A549 treated with Hydrocortisone at 1 μM for 4 hours (cell line): ENCODE measurements around the gene EID3. TPM values are rescaled to one million over a fixed set of nuclear protein-coding genes. Genes with fewer than 3 reads are reported as not detected.

Experiments
- total RNA-seq: library from RNA; stranded (reverse); fragments of 200-300 nt; extraction: Qiagen RNA extraction; gene quantifications from 5 replicates; pipeline ENCODE4 v1.2.3, GENCODE V29; 2022

EID3 gene
- 5.5 to 8.8 TPM (median 6.1 TPM) in 5 replicates for total RNA-seq

GRCh38 chr12:104303538-104304151 is at the start of gene EID3:
Gene EID3 (plus strand): TSS chr12:104303739. CDS start chr12:104303935, 196 bp downstream.

Other genes starting within 250 kb of the EID3 start
- 4.6 to 5.8 TPM (median 5.1 TPM) in 5 replicates for gene HCFC2, start 239.2 kb upstream of the EID3 start, total RNA-seq
- gene NFYB, start 165.5 kb upstream of the EID3 start, total RNA-seq, result 22.9 to 28.3 TPM (median 25.2 TPM) in 5 replicates
- 693 to 1,035 TPM (median 750 TPM) in 5 replicates for gene TXNRD1, start 88.0 kb upstream of the EID3 start, total RNA-seq
- gene CHST11, start 153.2 kb downstream of the EID3 start, total RNA-seq, result 16.4 to 19.0 TPM (median 17.8 TPM) in 5 replicates